HG02642 (cell line): ENCODE results near the gene ITSN1.

Source experiments
- ATAC-seq: cut with Tn5 transposase; IDR thresholded peaks from one replicate; pipeline ENCODE4 v1.9.1; 2021; ENCODE audit warnings: mild to moderate bottlenecking; ENCODE audit not compliant: unreplicated experiment, poor library complexity

ITSN1 gene

DNA sequence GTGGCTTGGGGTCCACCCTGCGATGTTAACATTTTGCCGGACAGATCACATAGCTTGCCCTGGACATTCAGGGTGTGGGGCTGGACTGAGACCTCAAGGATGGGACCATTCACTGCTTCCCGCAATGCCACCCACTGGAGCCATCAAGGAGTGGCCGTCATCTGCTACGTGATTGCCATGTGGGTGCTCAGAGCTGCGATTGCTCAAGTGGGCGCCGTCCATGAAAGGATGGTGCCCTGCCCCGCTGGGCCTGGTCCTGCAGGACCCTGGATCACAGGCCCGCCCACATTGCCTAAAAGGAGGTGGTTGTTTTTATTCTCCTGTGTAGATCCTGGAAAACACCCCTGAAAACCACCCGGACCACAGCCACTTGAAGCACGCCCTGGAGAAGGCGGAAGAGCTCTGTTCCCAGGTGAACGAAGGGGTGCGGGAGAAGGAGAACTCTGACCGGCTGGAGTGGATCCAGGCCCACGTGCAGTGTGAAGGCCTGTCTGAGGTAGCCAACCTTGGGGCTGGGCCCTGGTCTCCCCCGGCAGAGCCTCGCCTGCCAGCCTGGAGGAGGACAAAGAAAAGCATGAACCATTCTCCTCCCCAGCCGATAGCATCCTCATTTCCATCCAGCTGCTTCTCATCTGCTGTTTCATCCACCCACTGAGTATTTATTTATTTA lies 232.9 kb downstream of the ITSN1 start:
- ATAC-seq: no peak

DNA sequence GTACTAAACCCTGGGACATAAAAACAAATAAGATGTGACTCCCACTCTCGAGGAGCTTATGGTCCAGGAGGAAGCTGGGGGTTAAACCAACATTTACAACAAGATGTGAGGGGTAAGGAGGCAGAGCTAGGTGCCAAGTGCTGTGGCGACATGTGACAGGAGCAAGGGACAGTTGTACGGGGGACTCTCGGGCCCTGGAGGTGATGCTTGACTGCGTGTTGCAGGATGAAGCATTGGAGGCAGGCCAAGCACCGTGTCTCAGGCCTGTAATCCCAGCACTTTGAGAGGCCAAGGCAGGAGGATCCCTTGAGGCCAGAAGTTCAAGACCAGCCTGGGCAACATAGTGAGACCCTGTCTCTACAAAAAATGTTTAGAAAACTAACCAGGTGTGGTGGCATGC lies 236.5 kb downstream of the ITSN1 start:
- ATAC-seq: no peak

DNA sequence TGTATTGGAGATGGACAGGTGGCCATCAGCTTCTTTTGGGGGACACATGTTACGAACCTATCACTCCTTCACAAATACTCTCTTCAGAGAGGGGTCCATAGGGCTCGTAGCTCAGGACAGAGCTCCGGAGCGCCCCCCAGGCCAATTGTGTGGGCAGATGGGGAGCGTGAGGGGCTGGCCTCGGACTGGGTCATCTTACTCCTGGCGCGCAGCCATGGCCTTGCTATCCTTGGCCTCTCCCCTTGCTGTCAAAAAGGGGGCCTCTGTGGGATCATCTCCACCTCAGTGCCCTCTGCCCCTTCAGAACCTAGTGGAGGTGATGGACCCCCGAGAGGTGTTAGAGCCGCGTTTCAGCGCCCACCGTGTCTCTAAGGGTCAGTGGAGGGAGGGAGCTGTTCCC lies 238.3 kb downstream of the ITSN1 start:
- no peak for ATAC-seq

DNA sequence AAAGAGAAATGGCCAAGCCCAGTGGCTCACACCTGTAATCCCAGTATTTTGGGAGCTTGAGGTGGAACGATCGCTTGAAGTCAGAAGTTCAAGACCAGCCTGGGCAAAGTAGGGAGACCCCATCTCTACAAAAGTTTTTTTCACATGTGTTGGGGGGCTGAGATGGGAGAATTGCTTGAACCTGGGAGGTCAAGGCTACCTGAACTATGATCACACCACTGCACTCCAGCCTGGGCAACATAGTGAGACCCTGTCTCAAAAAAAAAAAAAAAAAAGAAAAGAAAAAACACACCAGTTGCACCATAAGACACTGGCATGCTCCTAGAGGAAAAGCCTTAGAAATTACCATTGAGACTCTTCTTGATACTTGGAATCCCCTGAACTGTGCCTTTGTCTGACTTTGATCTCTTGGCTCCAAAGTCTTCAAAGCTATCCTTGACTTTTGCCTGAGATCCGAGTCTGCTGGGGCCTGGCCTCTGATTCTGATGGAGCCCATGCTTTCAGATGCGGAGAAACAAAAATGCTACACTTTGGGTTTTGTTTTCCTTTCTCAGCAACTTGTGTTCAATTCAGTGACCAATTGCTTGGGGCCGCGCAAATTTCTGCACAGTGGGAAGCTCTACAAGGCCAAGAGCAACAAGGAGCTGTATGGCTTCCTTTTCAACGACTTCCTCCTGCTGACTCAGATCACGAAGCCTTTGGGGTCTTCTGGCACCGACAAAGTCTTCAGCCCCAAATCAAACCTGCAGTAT lies 239.6 kb downstream of the ITSN1 start:
- ATAC-seq: no peak

GRCh38 chr21:33883118-33883517 lies 240.8 kb downstream of the ITSN1 start:
- ATAC-seq: no peak

DNA sequence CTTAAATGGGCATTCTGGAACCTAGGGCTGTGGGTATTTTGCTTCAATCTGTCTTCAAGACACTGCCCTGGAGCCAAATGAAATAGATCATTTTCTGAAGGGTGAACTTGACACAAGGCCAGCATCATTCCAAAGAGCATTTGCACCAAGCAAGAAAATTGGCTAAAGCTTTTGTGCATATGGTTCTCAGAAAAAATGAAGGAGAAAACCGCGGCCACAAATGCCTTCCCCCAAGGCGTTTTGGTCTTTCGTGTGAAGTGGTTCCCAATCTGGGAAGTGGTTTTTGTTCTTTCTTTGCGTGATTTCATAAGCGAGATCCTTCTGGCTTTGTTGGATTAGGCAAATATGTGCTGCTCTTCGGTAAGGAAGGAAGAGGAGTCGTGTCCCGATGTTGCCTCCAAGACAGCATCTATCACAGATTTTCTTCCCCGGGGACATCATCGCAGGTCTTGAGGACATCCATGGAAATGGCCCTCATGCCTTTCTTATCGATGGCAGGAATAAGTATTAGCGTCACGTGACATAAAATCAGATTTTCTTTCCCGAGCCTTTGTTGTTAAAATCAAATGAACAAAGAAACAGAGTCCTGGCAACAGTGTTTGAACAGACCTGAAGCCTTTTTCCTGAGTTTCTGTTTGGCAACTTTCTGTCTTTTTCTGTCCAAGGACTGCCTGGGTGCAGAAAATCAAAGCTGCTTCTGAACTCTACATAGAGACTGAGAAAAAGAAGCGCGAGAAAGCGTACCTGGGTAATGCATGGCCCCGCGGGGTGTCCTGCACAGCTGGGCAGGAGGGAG lies 242.3 kb downstream of the ITSN1 start:
- no peak for ATAC-seq

- ATAC-seq: no peak
These were observed 242.8 kb downstream of the ITSN1 start for GRCh38 chr21:33885172-33885514.

GRCh38 chr21:33886321-33886720 lies 244.0 kb downstream of the ITSN1 start:
- no peak for ATAC-seq

DNA sequence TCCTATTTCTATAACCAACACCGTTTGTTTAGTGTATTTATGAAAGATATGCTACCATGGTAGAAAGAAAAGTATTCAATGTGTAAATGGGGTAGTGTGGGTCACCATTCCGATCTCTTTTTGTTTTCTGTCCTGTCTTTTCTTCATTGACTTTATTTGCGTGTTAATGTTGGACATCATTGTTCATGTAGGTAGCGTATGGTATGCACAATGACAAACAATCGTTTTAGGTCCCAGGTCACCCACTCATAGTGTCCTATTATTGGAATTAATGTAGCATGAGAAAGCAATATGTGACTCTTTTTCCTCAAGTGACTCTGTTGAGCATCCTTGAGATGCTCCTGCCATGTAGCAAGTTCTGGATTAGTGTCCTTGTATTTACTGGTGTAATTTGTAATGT lies 247.9 kb downstream of the ITSN1 start:
- no peak for ATAC-seq

- no peak for ATAC-seq
These were observed 250.6 kb downstream of the ITSN1 start for GRCh38 chr21:33892853-33893252.

DNA sequence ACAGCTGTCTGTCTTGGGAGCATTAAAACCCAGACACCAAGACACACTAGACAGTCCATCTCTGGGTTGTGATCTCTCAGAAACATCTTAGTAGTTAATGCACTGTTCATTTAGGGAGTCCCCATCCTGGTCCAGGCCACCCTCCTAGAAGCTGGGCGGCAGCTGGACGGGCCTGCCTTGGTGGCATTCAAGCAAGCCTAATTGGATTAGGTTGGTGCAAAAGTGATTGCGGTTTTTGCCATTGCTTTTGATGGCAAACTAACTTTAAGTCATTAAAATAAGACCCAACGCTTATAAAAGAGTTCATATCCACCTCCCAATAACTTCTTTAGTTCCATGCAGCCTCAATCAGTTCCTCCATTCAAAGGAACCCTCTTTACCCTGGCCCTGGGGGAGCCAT lies 251.6 kb downstream of the ITSN1 start:
- ATAC-seq: no peak

GRCh38 chr21:33894736-33895288 lies 252.5 kb downstream of the ITSN1 start:
- no peak for ATAC-seq

DNA sequence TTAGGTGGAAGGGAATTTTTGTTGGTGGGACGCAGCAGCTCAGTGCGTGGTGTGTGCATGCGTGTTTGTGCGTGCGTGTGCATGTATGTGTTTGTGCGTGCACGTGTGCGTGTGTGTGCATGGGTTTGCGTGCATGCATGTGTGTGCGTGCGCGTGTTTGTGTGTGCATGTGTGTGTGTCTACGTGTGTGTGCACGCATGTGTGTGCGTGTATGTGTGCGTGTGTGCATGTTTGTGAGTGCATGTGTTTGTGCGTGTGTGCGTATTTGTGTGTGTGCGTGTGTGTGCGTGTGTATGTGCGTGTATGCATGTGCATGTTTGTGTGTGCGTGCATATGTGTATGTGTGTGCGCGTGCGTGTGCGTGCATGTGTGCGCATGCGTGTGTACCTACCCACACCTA lies 253.1 kb downstream of the ITSN1 start:
- no peak for ATAC-seq

DNA sequence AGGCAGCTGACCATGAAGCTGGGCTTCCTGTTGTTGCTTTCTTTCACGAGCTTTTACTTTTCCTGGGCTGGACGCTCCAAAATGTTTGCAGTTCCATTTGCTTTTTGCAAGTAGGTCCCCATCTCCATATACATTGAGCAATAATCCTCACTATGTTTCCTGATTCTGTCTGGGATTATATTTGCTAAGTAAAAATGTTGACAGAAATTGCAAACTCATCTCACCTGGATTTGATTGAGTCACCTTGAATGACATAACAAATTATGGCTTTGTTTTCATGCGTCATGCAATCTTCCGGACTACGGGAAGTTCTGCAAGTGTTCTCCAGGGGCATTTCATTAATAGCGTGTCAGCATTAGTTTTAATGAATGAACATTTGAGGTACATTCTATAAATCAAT lies 254.4 kb downstream of the ITSN1 start:
- no peak for ATAC-seq

GRCh38 chr21:33897098-33897497 lies 254.8 kb downstream of the ITSN1 start:
- no peak for ATAC-seq

DNA sequence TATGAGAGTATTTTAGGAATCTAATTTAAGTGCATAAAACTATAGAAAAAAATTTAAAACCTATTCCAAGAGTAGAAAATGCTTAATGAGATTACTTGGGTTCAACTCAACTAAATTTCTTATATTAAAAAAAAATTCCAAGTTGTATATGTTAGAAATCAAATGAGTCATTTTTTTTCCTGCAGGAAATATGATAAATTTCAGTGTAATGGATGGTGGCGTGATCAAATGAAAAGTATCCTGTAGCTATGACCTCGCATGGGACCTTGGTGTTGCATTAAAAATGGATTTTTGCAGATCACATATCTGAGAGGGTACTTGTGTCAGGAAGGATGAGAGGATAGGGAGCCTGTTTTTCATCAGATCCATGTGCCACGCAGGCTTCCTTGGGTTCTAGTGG lies 255.4 kb downstream of the ITSN1 start:
- ATAC-seq: no peak

DNA sequence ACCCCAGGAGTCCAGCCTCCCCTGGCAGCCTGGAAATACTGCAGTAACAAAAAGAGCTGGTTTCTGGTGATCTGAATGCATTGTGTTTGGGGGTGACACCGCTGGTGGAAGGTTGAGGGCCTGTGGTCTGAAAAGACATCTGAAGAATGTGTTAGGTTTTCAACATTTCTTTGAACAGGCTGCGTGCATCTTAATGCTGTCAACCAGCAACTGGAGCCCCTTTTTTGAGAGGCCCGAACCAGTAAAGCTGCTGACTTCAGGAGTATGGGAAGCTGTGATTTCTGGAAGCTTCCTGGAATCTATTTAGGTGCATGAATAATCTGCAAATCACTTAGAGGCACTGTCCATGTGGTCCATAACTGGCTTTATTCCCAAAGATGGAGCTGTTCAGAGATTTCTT lies 256.3 kb downstream of the ITSN1 start:
- no peak for ATAC-seq

DNA sequence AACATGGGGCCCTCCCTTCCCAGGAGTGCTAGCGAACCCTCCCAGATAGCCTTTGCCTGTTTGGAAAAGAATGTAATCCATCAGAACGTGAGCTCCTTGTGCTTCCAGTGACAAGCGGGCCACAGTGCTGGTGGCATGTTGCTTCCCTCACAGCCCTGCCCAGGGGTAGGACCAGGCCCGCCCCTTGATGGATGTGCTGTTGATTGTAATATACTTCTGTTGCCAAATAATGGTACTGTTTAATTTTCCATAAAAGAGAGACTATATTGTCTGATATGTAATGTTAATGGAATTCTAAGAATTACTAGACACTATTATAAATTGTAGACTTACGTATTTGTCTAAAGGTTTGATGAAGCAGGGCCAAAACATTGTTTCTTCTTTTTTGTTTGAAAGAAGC lies 256.9 kb downstream of the ITSN1 start:
- ATAC-seq: no peak

DNA sequence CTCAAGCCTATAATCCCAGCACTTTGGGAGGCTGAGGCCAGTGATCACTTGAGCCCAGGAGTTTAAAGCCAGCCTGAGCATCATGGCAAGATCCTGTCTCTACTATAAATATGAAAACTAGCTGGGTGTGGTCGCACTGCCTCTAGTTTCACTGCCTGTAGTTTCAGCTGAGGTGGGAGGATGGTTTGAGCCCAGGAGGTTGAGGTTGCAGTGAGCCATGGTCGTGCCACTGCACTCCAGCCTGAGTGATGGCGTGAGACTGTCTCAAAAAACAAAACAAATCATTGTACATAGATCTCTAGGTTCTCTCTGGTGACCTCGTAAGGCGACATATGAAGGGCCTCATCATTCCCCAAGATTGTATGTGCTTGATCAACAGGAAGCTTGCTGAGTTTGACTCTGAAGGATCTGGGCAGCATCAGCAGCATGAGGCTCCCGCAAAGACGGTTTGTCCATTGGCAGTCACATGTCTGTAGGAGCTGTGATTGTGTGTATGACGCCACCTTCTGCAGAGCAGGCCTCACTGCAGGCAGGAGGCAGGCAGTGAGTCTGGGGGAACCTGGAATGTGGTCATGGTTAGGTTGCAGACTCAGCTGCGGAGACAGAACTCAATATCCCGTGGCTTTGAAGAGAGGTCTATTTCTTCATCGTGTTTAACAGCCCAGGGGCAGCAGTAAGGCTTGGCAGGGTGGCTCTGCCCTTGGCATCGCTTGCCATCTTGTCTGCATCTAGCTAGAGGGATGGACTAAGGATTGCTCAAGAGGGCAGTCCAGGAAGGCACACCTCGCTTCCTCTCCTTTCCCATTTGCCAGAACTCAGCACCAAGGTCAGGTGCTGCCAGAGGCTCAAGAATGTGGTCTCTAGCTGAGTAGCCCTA lies 259.3 kb downstream of the ITSN1 start:
- ATAC-seq: no peak

- ATAC-seq: no peak
These were observed 260.0 kb downstream of the ITSN1 start for GRCh38 chr21:33902349-33902748.
